Muscle of leg (tissue), 11 donors: ENCODE data around the gene RNF39. TPM values are rescaled to one million over a fixed set of nuclear protein-coding genes. Genes with fewer than 3 reads are reported as not detected.
"Not testable (repeated sequence)": the region's sequence is repeated elsewhere in the genome, so short reads cannot be mapped to it uniquely, and the experiment has no call there.

ENCODE experiments used
- DNase-seq: peaks from one replicate; pipeline ENCODE4 v3.0.0; 2013
- H3K27ac ChIP-seq: one replicate; pipeline ENCODE4 v1.5.1; 2013; ENCODE audit warnings: mild to moderate bottlenecking, low read length, control low read depth
- H3K27me3 ChIP-seq: one replicate; pipeline ENCODE4 v1.6.1; 2013; ENCODE audit warnings: low read length; ENCODE audit not compliant: control insufficient read depth, insufficient read depth
- H3K36me3 ChIP-seq: one replicate; pipeline ENCODE4 v1.6.1; 2013; ENCODE audit warnings: low read length; ENCODE audit not compliant: control insufficient read depth, insufficient read depth
- H3K4me1 ChIP-seq: one replicate; pipeline ENCODE4 v1.6.1; 2013; ENCODE audit warnings: low read length; ENCODE audit not compliant: control insufficient read depth, insufficient read depth
- H3K4me3 ChIP-seq: one replicate; pipeline ENCODE4 v1.5.1; 2013; ENCODE audit warnings: low read length, control low read depth
- H3K9me3 ChIP-seq: replicated peaks from 2 replicates; pipeline ENCODE4 v1.6.1; 2013; ENCODE audit warnings: low read depth, low read length; ENCODE audit not compliant: control insufficient read depth
- WGBS: methylation state at CpG from one replicate; pipeline ENCODE4 v1.1.5; 2013; ENCODE audit warnings: missing lambda C conversion rate; ENCODE audit not compliant: insufficient coverage; 5-methylcytosine and 5-hydroxymethylcytosine counted together
- polyA plus RNA-seq, 8 donors: library from polyadenylated mRNA; unstranded; fragments of 120-200 nt; gene quantifications; one replicate each; pipeline versions ENCODE4 v1.2.1 to v1.2.3, GENCODE V29; 2013; ENCODE audit warnings: inconsistent platforms in 1 of 8, low replicate concordance in 1 of 8; ENCODE audit not compliant: insufficient read length in 8 of 8, insufficient read depth in 1 of 8
- total RNA-seq: library from RNA; stranded (reverse); fragments of 120-200 nt; gene quantifications from one replicate; pipeline ENCODE4 v1.2.4, GENCODE V29; 2013

RNF39 gene
- total and polyA plus RNA-seq, 9 donors = 0.46 to 1.1 (median 0.67) TPM; not detected in 1

GRCh38 chr6:30042476-30042875, 33.1 kb downstream of the RNF39 start:
- DNase-seq = no peak
- no peaks in the 10 kb centered on the region for H3K9me3 ChIP-seq
- H3K36me3 ChIP-seq = no peaks in the 10 kb centered on the region
- H3K4me3 ChIP-seq = no peak overlapping the region
- H3K4me1 ChIP-seq = no peaks in the 10 kb centered on the region
- no CpG with 5 or more reads among the region's 1 CpG for WGBS
- H3K27ac ChIP-seq = no peak overlapping the region
- no peaks in the 10 kb centered on the region for H3K27me3 ChIP-seq

GRCh38 chr6:30041821-30042220, 33.7 kb downstream of the RNF39 start:
- H3K4me3 ChIP-seq = no peak overlapping the region
- H3K9me3 ChIP-seq = no peaks in the 10 kb centered on the region
- DNase-seq = no peak
- WGBS = 80% methylated on average over 1 of the region's 4 CpGs
- no peaks in the 10 kb centered on the region for H3K27me3 ChIP-seq
- no peaks in the 10 kb centered on the region for H3K36me3 ChIP-seq
- H3K27ac ChIP-seq = no peak overlapping the region
- H3K4me1 ChIP-seq = no peaks in the 10 kb centered on the region

- no peaks in the 10 kb centered on the region for H3K9me3 ChIP-seq
- no peaks in the 10 kb centered on the region for H3K4me1 ChIP-seq
- no peaks in the 10 kb centered on the region for H3K36me3 ChIP-seq
- DNase-seq = no peak
- no peak overlapping the region for H3K4me3 ChIP-seq
- H3K27ac ChIP-seq = no peak overlapping the region
- H3K27me3 ChIP-seq = no peaks in the 10 kb centered on the region
- 100% methylated on average over 1 of the region's 6 CpGs for WGBS
These were observed 34.3 kb downstream of the RNF39 start for GRCh38 chr6:30041221-30041620.

GRCh38 chr6:30037182-30037788, 38.3 kb downstream of the RNF39 start:
- Histone ChIP-seq H3K4me3 (no peak overlapping the region), H3K9me3 (no peaks in the 10 kb centered on the region), H3K4me1 (no peaks in the 10 kb centered on the region), H3K27me3 (no peaks in the 10 kb centered on the region), H3K36me3 (no peaks in the 10 kb centered on the region), H3K27ac (no peak overlapping the region)
- no CpG with 5 or more reads among the region's 4 CpGs for WGBS
- DNase-seq = no peak

DNA sequence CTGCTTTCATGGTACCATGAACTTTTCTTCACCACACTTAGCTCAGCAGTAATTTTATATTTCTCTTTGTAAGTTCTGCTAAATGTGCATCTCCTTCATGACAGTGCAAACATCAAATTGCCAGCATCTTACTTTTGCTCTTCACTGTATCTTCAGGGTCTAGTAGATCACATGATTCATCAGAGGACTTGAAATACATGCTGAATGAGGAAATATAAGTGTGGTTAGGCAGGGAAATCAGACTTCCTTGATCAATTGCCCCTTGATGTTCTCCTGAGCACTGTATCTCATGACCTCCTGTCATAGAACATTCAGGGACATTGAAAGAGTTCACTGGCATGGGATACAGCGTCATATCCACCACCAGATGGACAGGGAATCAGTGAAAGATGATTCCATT, 39.8 kb downstream of the RNF39 start:
- Histone ChIP-seq H3K4me1 (no peaks in the 10 kb centered on the region), H3K4me3 (no peak overlapping the region), H3K27me3 (no peaks in the 10 kb centered on the region), H3K36me3 (no peaks in the 10 kb centered on the region), H3K9me3 (no peaks in the 10 kb centered on the region), H3K27ac (no peak overlapping the region)
- no peak for DNase-seq
- no CpG with 5 or more reads among the region's 1 CpG for WGBS

GRCh38 chr6:30033440-30033839, 42.1 kb downstream of the RNF39 start:
- not testable (repeated sequence) for H3K36me3 ChIP-seq, H3K27ac ChIP-seq, H3K9me3 ChIP-seq, H3K4me3 ChIP-seq, H3K4me1 ChIP-seq, DNase-seq, H3K27me3 ChIP-seq
- no CpG with 5 or more reads among the region's 5 CpGs for WGBS

DNA sequence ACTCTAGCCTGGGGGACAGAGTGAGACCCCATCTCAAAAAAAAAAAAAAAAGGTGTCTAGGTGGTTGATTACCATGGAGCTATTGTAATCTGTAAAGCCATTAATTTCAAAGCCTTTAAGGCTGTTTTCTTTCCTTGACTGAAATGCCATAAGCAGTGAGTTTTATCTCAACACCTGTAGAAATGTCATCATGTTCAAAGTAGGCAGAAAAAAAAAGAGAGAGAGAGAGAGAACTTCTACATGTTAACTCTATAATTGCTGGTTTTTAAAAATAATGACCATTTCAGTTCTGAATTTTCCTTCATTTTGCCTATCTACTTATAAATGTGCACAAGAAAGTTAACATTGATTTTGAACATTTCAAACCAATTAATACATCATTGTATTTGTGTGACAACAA, 44.2 kb downstream of the RNF39 start:
- Histone ChIP-seq H3K27me3 (no peaks in the 10 kb centered on the region), H3K9me3 (no peaks in the 10 kb centered on the region), H3K4me1 (no peaks in the 10 kb centered on the region), H3K4me3 (no peak overlapping the region), H3K27ac (no peak overlapping the region), H3K36me3 (no peaks in the 10 kb centered on the region)
- DNase-seq = no peak

DNA sequence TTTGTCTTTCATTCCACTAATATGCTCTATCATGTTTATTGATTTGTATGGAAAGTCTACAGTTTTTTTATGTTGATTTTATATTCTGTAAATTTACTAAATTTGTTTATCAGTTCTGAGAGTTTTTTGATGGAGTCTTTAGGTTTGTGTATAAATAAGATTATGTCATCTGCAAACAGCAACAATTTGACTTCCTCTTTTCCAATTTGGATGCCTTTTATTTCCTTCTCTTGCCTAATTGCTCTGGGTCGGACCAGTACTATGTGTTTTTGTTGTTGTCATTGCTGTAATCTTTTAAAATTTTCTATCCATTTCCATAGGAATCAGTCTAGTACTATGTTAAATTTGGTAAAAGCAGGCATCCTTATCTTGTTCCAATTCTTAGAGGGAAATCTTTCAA, 46.0 kb downstream of the RNF39 start:
- H3K4me1 ChIP-seq = no peaks in the 10 kb centered on the region
- no peaks in the 10 kb centered on the region for H3K9me3 ChIP-seq
- no CpG with 5 or more reads among the region's 1 CpG for WGBS
- H3K27me3 ChIP-seq = no peaks in the 10 kb centered on the region
- no peak overlapping the region for H3K4me3 ChIP-seq
- H3K36me3 ChIP-seq = no peaks in the 10 kb centered on the region
- no peak for DNase-seq
- no peak overlapping the region for H3K27ac ChIP-seq

GRCh38 chr6:30025186-30025585, 50.4 kb downstream of the RNF39 start:
- no peak overlapping the region for H3K4me3 ChIP-seq
- no peaks in the 10 kb centered on the region for H3K36me3 ChIP-seq
- no peak for DNase-seq
- H3K27me3 ChIP-seq = no peaks in the 10 kb centered on the region
- no peak overlapping the region for H3K27ac ChIP-seq
- no peaks in the 10 kb centered on the region for H3K9me3 ChIP-seq
- H3K4me1 ChIP-seq = no peaks in the 10 kb centered on the region
- WGBS = no CpG with 5 or more reads among the region's 1 CpG

DNA sequence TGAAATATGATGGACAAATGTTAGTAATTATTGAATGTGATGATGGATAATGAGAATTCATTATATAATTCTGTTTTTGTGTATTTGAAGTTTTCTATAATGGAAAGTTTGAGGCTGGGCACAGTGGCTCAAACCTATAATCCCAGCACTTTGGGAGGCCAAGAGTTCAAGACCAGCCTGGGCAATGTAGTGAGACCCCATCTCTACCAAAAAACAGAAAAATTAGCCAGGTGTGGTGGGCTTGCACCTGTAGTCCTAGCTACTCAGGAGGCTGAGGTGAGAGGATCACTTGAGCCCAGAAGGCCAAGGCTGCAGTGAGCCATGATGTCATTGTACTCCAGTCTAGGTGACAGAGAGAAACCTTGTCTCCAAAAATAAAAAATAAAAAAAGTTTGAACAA, 52.9 kb downstream of the RNF39 start:
- H3K9me3 ChIP-seq, H3K4me3 ChIP-seq, DNase-seq, H3K27ac ChIP-seq, H3K36me3 ChIP-seq, H3K4me1 ChIP-seq, H3K27me3 ChIP-seq: not testable (repeated sequence)

GRCh38 chr6:30022189-30022588, 53.4 kb downstream of the RNF39 start:
- WGBS = no CpG with 5 or more reads among the region's 3 CpGs
- H3K4me1 ChIP-seq = no peaks in the 10 kb centered on the region
- no peak overlapping the region for H3K27ac ChIP-seq
- H3K36me3 ChIP-seq = no peaks in the 10 kb centered on the region
- no peak overlapping the region for H3K4me3 ChIP-seq
- no peak for DNase-seq
- H3K9me3 ChIP-seq = no peaks in the 10 kb centered on the region
- H3K27me3 ChIP-seq = no peaks in the 10 kb centered on the region
